GM12864 (cell line): Measurements from ENCODE around the gene PKNOX1.
A peak's percentile ranks its signal among the peaks of the same experiment; 100 is the strongest.
"Not testable (repeated sequence)": the region's sequence is repeated elsewhere in the genome, so short reads cannot be mapped to it uniquely, and the experiment has no call there.

Source experiments
- DNase-seq: peaks from one replicate; pipeline ENCODE4 v3.0.0-alpha.2; 2011; ENCODE audit warnings: low read depth
- H3K4me3 ChIP-seq: 2 replicates; pipeline ENCODE4 v1.5.1; 2011; ENCODE audit warnings: mild to moderate bottlenecking, low read depth, low read length, control low read depth
- CTCF ChIP-seq: IDR thresholded peaks from 2 replicates; pipeline ENCODE4 v1.5.1; 2011; ENCODE audit warnings: low read depth, mild to moderate bottlenecking, moderate library complexity, low read length, control low read depth, inconsistent platforms; ENCODE audit errors: missing control alignments

The PKNOX1 gene

GRCh38 chr21:42973991-42974831 is at the start of gene PKNOX1:
PKNOX1 (plus strand) TSS chr21:42974562; CDS start chr21:43004382, 29,820 bp downstream.
- peak; percentile 95 for DNase-seq
- peak within 1 kb of the TSS; percentile 75 for H3K4me3 ChIP-seq
- no peak for TF ChIP-seq CTCF

- no peak for DNase-seq
- H3K4me3 ChIP-seq, result no peak within 1 kb of the TSS
- no peak for TF ChIP-seq CTCF
These were observed 49.0 kb upstream of the PKNOX1 start, which contains the start of gene ERVH48-1 for GRCh38 chr21:42925114-42925926. ERVH48-1 (minus strand) TSS chr21:42925630; CDS start chr21:42919006, 6,624 bp downstream.

- DNase-seq, H3K4me3 ChIP-seq: not testable (repeated sequence)
These were observed 46.7 kb upstream of the PKNOX1 start for GRCh38 chr21:42927474-42928200.

- no peak for DNase-seq
- TF ChIP-seq CTCF, result no peak
- no peak overlapping the region for H3K4me3 ChIP-seq
These were observed 44.4 kb upstream of the PKNOX1 start for GRCh38 chr21:42929969-42930368.

- H3K4me3 ChIP-seq, result no peak overlapping the region
- DNase-seq, result no peak
- no peak for TF ChIP-seq CTCF
These were observed 42.7 kb upstream of the PKNOX1 start for GRCh38 chr21:42931560-42932235.

GRCh38 chr21:42932378-42933136 is 41.8 kb upstream of the PKNOX1 start:
- DNase-seq, H3K4me3 ChIP-seq: not testable (repeated sequence)

GRCh38 chr21:42933137-42933970 is 41.0 kb upstream of the PKNOX1 start:
- not testable (repeated sequence) for DNase-seq, H3K4me3 ChIP-seq

- H3K4me3 ChIP-seq, DNase-seq: not testable (repeated sequence)
These were observed 40.4 kb upstream of the PKNOX1 start for GRCh38 chr21:42933973-42934372.

GRCh38 chr21:42936360-42936759 is 38.0 kb upstream of the PKNOX1 start:
- DNase-seq, H3K4me3 ChIP-seq: not testable (repeated sequence)

- not testable (repeated sequence) for H3K4me3 ChIP-seq, DNase-seq
These were observed 37.1 kb upstream of the PKNOX1 start for GRCh38 chr21:42937034-42937940.
